ENCODE results near the gene PCNX2. TPM values are rescaled to one million over a fixed set of nuclear protein-coding genes. Genes with fewer than 3 reads are reported as not detected.

PCNX2 gene
- total and polyA plus RNA-seq, 2 donors (not counting 1 experiment from before 2014, with no cell fraction given): 17.6 to 34.7 TPM

- H2AFZ ChIP-seq (ENCODE audit: insufficient read depth, low read depth, low read length, poor library complexity, severe bottlenecking): no peak overlapping the region
- Mint-ChIP-seq H3K9me3 (ENCODE audit: insufficient read depth) (no peaks in the 10 kb centered on the region), H3K4me3 (no peak overlapping the region), H3K27me3 (no peaks in the 10 kb centered on the region), H3K27ac (no peak overlapping the region), H3K4me1 (peaks cover 14% of the 10 kb centered on the region)
- intact Hi-C loops (cut with micrococcal nuclease): no loop called here
- H3K27ac ChIP-seq (ENCODE audit: low read length in 2 of 2): no peak overlapping the region
- H3K9me3 ChIP-seq (ENCODE audit: control extremely low read depth in 1 of 3, control insufficient read depth in 2 of 3, insufficient read depth in 1 of 3, low read length in 2 of 3): no peaks in the 10 kb centered on the region
- H3K9ac ChIP-seq (ENCODE audit: low read length): no peak overlapping the region
- no peak overlapping the region for H3K4me2 ChIP-seq (replicated peaks; ENCODE audit: low read depth, low read length, poor library complexity, severe bottlenecking)
- no peak overlapping the region for H3K4me3 ChIP-seq (ENCODE audit: control extremely low read depth in 1 of 5, extremely low read depth in 1 of 5, insufficient read depth in 1 of 5, low read depth in 2 of 5, low read length in 4 of 5)
- no peaks in the 10 kb centered on the region for H3K27me3 ChIP-seq (replicated peaks in 1 of 4; ENCODE audit: control extremely low read depth in 1 of 4, control insufficient read depth in 3 of 4, insufficient read depth in 4 of 4, low read length in 3 of 4)
- no peak for TF ChIP-seq EZH2 (IDR thresholded peaks at IDR 0.05; ENCODE audit: borderline replicate concordance, insufficient read depth, low read depth, low read length, poor library complexity, severe bottlenecking)
- no peak for TF ChIP-seq CTCF (IDR thresholded peaks at IDR 0.05)
- no peaks in the 10 kb centered on the region for H3K36me3 ChIP-seq (replicated peaks in 1 of 2; ENCODE audit: control extremely low read depth in 1 of 2, control insufficient read depth in 1 of 2, extremely low read depth in 1 of 2, insufficient read depth in 2 of 2, low read length in 1 of 2)
- WGBS (ENCODE audit: insufficient coverage): no CpG with 5 or more reads among the region's 1 CpG
- CTCF ChIA-PET: no interaction called here
- H3K79me2 ChIP-seq (ENCODE audit: control insufficient read depth, insufficient read depth, low read length): no peaks in the 10 kb centered on the region
- no peaks in the 10 kb centered on the region for H4K20me1 ChIP-seq (ENCODE audit: control insufficient read depth, insufficient read depth, low read length, poor library complexity, severe bottlenecking)
- no peak for ATAC-seq (ENCODE audit: low read depth)
- H3K4me1 ChIP-seq (ENCODE audit: control insufficient read depth in 2 of 2, insufficient read depth in 2 of 2, low read length in 2 of 2): peaks cover 7 to 11% of the 10 kb centered on the region in 2 donors
- POLR2A ChIA-PET: no interaction called here
- DNase-seq: no peak
Observed at GRCh38 chr1:233278631-233279030, 16.9 kb downstream of the PCNX2 start.

GRCh38 chr1:233277637-233278606, 17.6 kb downstream of the PCNX2 start:
- H3K79me2 ChIP-seq (ENCODE audit: control insufficient read depth, insufficient read depth, low read length): no peaks in the 10 kb centered on the region
- no peak overlapping the region for H3K4me2 ChIP-seq (replicated peaks; ENCODE audit: low read depth, low read length, poor library complexity, severe bottlenecking)
- H3K4me1 ChIP-seq (ENCODE audit: control insufficient read depth in 2 of 2, insufficient read depth in 2 of 2, low read length in 2 of 2): peaks cover 7 to 11% of the 10 kb centered on the region in 2 donors
- no peak overlapping the region for H2AFZ ChIP-seq (ENCODE audit: insufficient read depth, low read depth, low read length, poor library complexity, severe bottlenecking)
- ChIA-PET POLR2A (no interaction called here), CTCF (no interaction called here)
- no peak overlapping the region for H3K27ac ChIP-seq (ENCODE audit: low read length in 2 of 2)
- no peaks in the 10 kb centered on the region for H3K36me3 ChIP-seq (replicated peaks in 1 of 2; ENCODE audit: control extremely low read depth in 1 of 2, control insufficient read depth in 1 of 2, extremely low read depth in 1 of 2, insufficient read depth in 2 of 2, low read length in 1 of 2)
- no peaks in the 10 kb centered on the region for H3K27me3 ChIP-seq (replicated peaks in 1 of 4; ENCODE audit: control extremely low read depth in 1 of 4, control insufficient read depth in 3 of 4, insufficient read depth in 4 of 4, low read length in 3 of 4)
- H3K27me3 Mint-ChIP-seq: no peaks in the 10 kb centered on the region
- WGBS (ENCODE audit: insufficient coverage): 99% methylated on average over 7 of the region's 7 CpGs
- TF ChIP-seq EZH2 (IDR thresholded peaks at IDR 0.05; ENCODE audit: borderline replicate concordance, insufficient read depth, low read depth, low read length, poor library complexity, severe bottlenecking) (no peak), CTCF (IDR thresholded peaks at IDR 0.05) (no peak)
- H3K9me3 ChIP-seq (ENCODE audit: control extremely low read depth in 1 of 3, control insufficient read depth in 2 of 3, insufficient read depth in 1 of 3, low read length in 2 of 3): no peaks in the 10 kb centered on the region
- H3K9ac ChIP-seq (ENCODE audit: low read length): no peak overlapping the region
- peaks cover 14% of the 10 kb centered on the region for H3K4me1 Mint-ChIP-seq
- H4K20me1 ChIP-seq (ENCODE audit: control insufficient read depth, insufficient read depth, low read length, poor library complexity, severe bottlenecking): no peaks in the 10 kb centered on the region
- DNase-seq: no peak
- no peak overlapping the region for H3K4me3 ChIP-seq (ENCODE audit: control extremely low read depth in 1 of 5, extremely low read depth in 1 of 5, insufficient read depth in 1 of 5, low read depth in 2 of 5, low read length in 4 of 5)
- no peak for ATAC-seq (ENCODE audit: low read depth)
- intact Hi-C loops (cut with micrococcal nuclease): no loop called here
- no peaks in the 10 kb centered on the region for H3K9me3 Mint-ChIP-seq (ENCODE audit: insufficient read depth)
- H3K27ac Mint-ChIP-seq: no peak overlapping the region
- no peak overlapping the region for H3K4me3 Mint-ChIP-seq

All from B cell (primary cell).